IMR-90 (cell line): ENCODE data around the gene CFH. TPM values are rescaled to one million over a fixed set of nuclear protein-coding genes. Genes with fewer than 3 reads are reported as not detected.

Source experiments
- ATAC-seq: fragments of 200-7000 bp; cut with Tn5 transposase; 2 replicates; pipeline ENCODE4 v1.9.1; 2020; ENCODE audit warnings: low read depth, mild to moderate bottlenecking, moderate library complexity
- Bru-seq: library from RNA; stranded (reverse); fragments of 400-500 nt; gene quantifications from one replicate; lab custom pipeline; 2021; lab: Mats Ljungman, UMichigan
- BruChase-seq, 2 experiments: library from RNA; stranded (reverse); fragments of 400-500 nt; gene quantifications; one replicate each; lab custom pipeline; 2021; lab: Mats Ljungman, UMichigan
- BruUV-seq: library from RNA; stranded (reverse); fragments of 400-500 nt; replicated peaks from 2 replicates; lab custom pipeline; 2021; lab: Mats Ljungman, UMichigan
- CTCF ChIA-PET: fragments of 300-600 bp; formaldehyde crosslinking; extraction: SDS; loops from one replicate; lab custom pipeline; 2021; ENCODE audit warnings: antibody characterized with exemption; lab: Yijun Ruan, JAX
- POLR2A ChIA-PET: fragments of 300-600 bp; sonication (Branson Sonifier 250); formaldehyde crosslinking; loops from one replicate; lab custom pipeline; 2022; ENCODE audit warnings: antibody characterized with exemption; ENCODE audit not compliant: unreplicated experiment; lab: Charles Lee
- DNase-seq: peaks from one replicate; pipeline ENCODE4 v3.0.0; 2013
- H2AFZ ChIP-seq: replicated peaks from 2 replicates; pipeline ENCODE3; 2013; ENCODE audit warnings: low read length, mild to moderate bottlenecking; ENCODE audit not compliant: poor library complexity
- H2AK5ac ChIP-seq: 2 replicates; pipeline ENCODE4 v1.6.1; 2013; ENCODE audit warnings: low read depth, low read length, inconsistent platforms
- H2AK9ac ChIP-seq: replicated peaks from 2 replicates; pipeline ENCODE3; 2013; ENCODE audit warnings: mild to moderate bottlenecking, low read depth, low read length, moderate library complexity; ENCODE audit not compliant: poor library complexity
- H2BK120ac ChIP-seq: 2 replicates; pipeline ENCODE4 v1.6.1; 2013; ENCODE audit warnings: low read depth, low read length, inconsistent platforms
- H2BK15ac ChIP-seq: 3 replicates; pipeline ENCODE4 v1.6.1; 2013; ENCODE audit warnings: low read depth, low read length, inconsistent platforms
- H2BK20ac ChIP-seq: 2 replicates; pipeline ENCODE4 v1.6.1; 2013; ENCODE audit warnings: low read depth, mild to moderate bottlenecking, inconsistent platforms, low read length, moderate library complexity
- H2BK5ac ChIP-seq: 2 replicates; pipeline ENCODE4 v1.6.1; 2013; ENCODE audit warnings: mild to moderate bottlenecking, low read depth, low read length, inconsistent platforms; ENCODE audit not compliant: poor library complexity, severe bottlenecking
- H3K14ac ChIP-seq: replicated peaks from 2 replicates; pipeline ENCODE4 v1.6.1; 2013; ENCODE audit warnings: low read depth, low read length, inconsistent platforms
- H3K18ac ChIP-seq: 2 replicates; pipeline ENCODE4 v1.6.1; 2013; ENCODE audit warnings: low read depth, low read length, control low read depth
- H3K23ac ChIP-seq: 2 replicates; pipeline ENCODE4 v1.6.1; 2013; ENCODE audit warnings: low read depth, low read length, inconsistent platforms
- H3K27ac ChIP-seq: 2 replicates; pipeline ENCODE4 v1.5.1; 2013; ENCODE audit warnings: mild to moderate bottlenecking, control low read depth, low read length; ENCODE audit not compliant: insufficient read depth
- H3K27me3 ChIP-seq: 2 replicates; pipeline ENCODE4 v1.6.1; 2013; ENCODE audit warnings: low read length; ENCODE audit not compliant: control insufficient read depth, insufficient read depth
- H3K36me3 ChIP-seq: 2 replicates; pipeline ENCODE4 v1.6.1; 2013; ENCODE audit warnings: low read length, mixed read lengths; ENCODE audit not compliant: control insufficient read depth, insufficient read depth
- H3K4ac ChIP-seq: 2 replicates; pipeline ENCODE4 v1.6.1; 2013; ENCODE audit warnings: low read depth, low read length, inconsistent platforms
- H3K4me1 ChIP-seq: 2 replicates; pipeline ENCODE4 v1.6.1; 2013; ENCODE audit warnings: low read length, mixed read lengths; ENCODE audit not compliant: control insufficient read depth, insufficient read depth
- H3K4me2 ChIP-seq: 2 replicates; pipeline ENCODE4 v1.6.1; 2013; ENCODE audit warnings: low read depth, mild to moderate bottlenecking, control low read depth, low read length, moderate library complexity
- H3K4me3 ChIP-seq: 2 replicates; pipeline ENCODE4 v1.5.1; 2013; ENCODE audit warnings: low read depth, mild to moderate bottlenecking, control low read depth, low read length, moderate library complexity; ENCODE audit not compliant: insufficient read depth
- H3K56ac ChIP-seq: 2 replicates; pipeline ENCODE4 v1.6.1; 2013; ENCODE audit warnings: low read length, inconsistent platforms; ENCODE audit not compliant: insufficient read depth; ENCODE audit errors: extremely low read depth
- H3K79me1 ChIP-seq, 2 experiments: 2 replicates each; pipeline ENCODE4 v1.6.1; 2013; ENCODE audit warnings: low read length in 2 of 2, inconsistent platforms in 1 of 2, low read depth in 1 of 2
- H3K9ac ChIP-seq: 2 replicates; pipeline ENCODE4 v1.6.1; 2013; ENCODE audit warnings: low read depth, low read length, control low read depth
- H3K9me1 ChIP-seq: 2 replicates; pipeline ENCODE4 v1.6.1; 2013; ENCODE audit warnings: low read length, inconsistent platforms; ENCODE audit not compliant: insufficient read depth
- H3K9me3 ChIP-seq: 2 replicates; pipeline ENCODE4 v1.6.1; 2013; ENCODE audit warnings: low read length; ENCODE audit not compliant: control insufficient read depth, insufficient read depth
- H4K20me1 ChIP-seq: 2 replicates; pipeline ENCODE4 v1.6.1; 2013; ENCODE audit warnings: low read length, inconsistent platforms; ENCODE audit not compliant: insufficient read depth
- H4K5ac ChIP-seq: 2 replicates; pipeline ENCODE4 v1.6.1; 2013; ENCODE audit warnings: mild to moderate bottlenecking, low read depth, low read length, control low read depth
- H4K8ac ChIP-seq, 2 experiments: 2 replicates each; pipeline ENCODE4 v1.6.1; 2013; ENCODE audit warnings: low read depth in 2 of 2, low read length in 2 of 2, control low read depth in 1 of 2, inconsistent platforms in 1 of 2
- H4K91ac ChIP-seq: 2 replicates; pipeline ENCODE4 v1.6.1; 2013; ENCODE audit warnings: low read depth, low read length, inconsistent platforms; ENCODE audit not compliant: insufficient read depth
- CEBPB ChIP-seq: IDR thresholded peaks from 2 replicates; pipeline ENCODE4 v1.6.1; 2012; ENCODE audit warnings: low read depth, low read length, improper control_type of control experiment
- MAZ ChIP-seq: IDR thresholded peaks from 2 replicates; pipeline ENCODE4 v1.6.1; 2012; ENCODE audit warnings: low read depth, mild to moderate bottlenecking, low read length, improper control_type of control experiment, moderate library complexity, borderline replicate concordance
- MXI1 ChIP-seq: IDR thresholded peaks from 2 replicates; pipeline ENCODE4 v1.6.1; 2012; ENCODE audit warnings: low read depth, mild to moderate bottlenecking, low read length, moderate library complexity, borderline replicate concordance
- POLR2A ChIP-seq: IDR thresholded peaks from 2 replicates; pipeline ENCODE4 v1.6.1; 2012; ENCODE audit warnings: mild to moderate bottlenecking, low read depth, low read length
- WGBS, 2 experiments: methylation state at CpG; one replicate each; pipeline versions ENCODE4 v1.1.5 to v1.1.7; 2013; ENCODE audit warnings: missing lambda C conversion rate in 2 of 2; ENCODE audit not compliant: insufficient read length in 1 of 2; ENCODE audit errors: extremely low coverage in 2 of 2; 5-methylcytosine and 5-hydroxymethylcytosine counted together
- dilution Hi-C: fragments of 300-500 bp; cut with HindIII; formaldehyde crosslinking; loops from one replicate; pipeline ENCODE4 v1.14.3; 2018; ENCODE audit warnings: low sequenced_read_pairs; ENCODE audit not compliant: unreplicated experiment
- in situ Hi-C: fragments of 300-500 bp; cut with MboI; formaldehyde crosslinking; loops from 3 replicates; pipeline ENCODE4 v1.14.3; 2019; ENCODE audit warnings: low sequenced_read_pairs, inconsistent platforms, mixed read lengths
- intact Hi-C: fragments of 100-400 bp; cut with micrococcal nuclease; formaldehyde crosslinking; loops from 2 replicates; pipeline ENCODE4 v1.10.0; 2022
- long read RNA-seq: library from polyadenylated mRNA; unstranded; transcript quantifications from one replicate; pipeline ENCODE4 v2.0.0, GENCODE V29; 2021; ENCODE audit not compliant: unreplicated experiment
- polyA plus RNA-seq, 3 experiments: library from polyadenylated mRNA; depleted of rRNA; stranded (reverse); fragments of >200 nt; gene quantifications; 2 replicates each; pipeline ENCODE4 v1.2.3, GENCODE V29; 2012; ENCODE audit warnings: low replicate concordance in 1 of 3
- total RNA-seq: library from RNA; depleted of rRNA; stranded (reverse); fragments of >200 nt; gene quantifications from 2 replicates; pipeline ENCODE4 v1.2.3, GENCODE V29; 2012; rRNA removed
- TF ChIP-seq, protein P1 (sequence below): fragments of 150-350 bp; IDR thresholded peaks from 2 replicates; pipeline ENCODE4 v1.6.1; 2017; ENCODE audit warnings: mild to moderate bottlenecking, antibody characterized with exemption, low read length, low read depth

CFH gene
- total RNA-seq (6.3 and 12.8 TPM in 2 replicates), polyA plus RNA-seq (2012; rRNA removed) (9.8 and 12.1 TPM in 2 replicates), Bru-seq, nascent RNA (percentile 60 among the genes with signal in this experiment), BruChase-seq, experiment 1, labeled RNA remaining after a 6-hour chase (percentile 62 among the genes with signal in this experiment), BruChase-seq, experiment 2, labeled RNA remaining after a 2-hour chase (percentile 57 among the genes with signal in this experiment)
- polyA plus RNA-seq (2012; cell fraction: cytosol; rRNA removed), result 2.3 and 3.0 TPM in 2 replicates
- polyA plus RNA-seq (2012; cell fraction: nucleus; rRNA removed; ENCODE audit: low replicate concordance), result 0.99 and 13.7 TPM in 2 replicates
- long read RNA-seq, full-length matches to known transcripts, result 47 of 70 reads
- long read RNA-seq, partial matches to known transcripts, result 17 of 70 reads
- long read RNA-seq, other reads (novel, unspliced or antisense), result 6 of 70 reads

DNA sequence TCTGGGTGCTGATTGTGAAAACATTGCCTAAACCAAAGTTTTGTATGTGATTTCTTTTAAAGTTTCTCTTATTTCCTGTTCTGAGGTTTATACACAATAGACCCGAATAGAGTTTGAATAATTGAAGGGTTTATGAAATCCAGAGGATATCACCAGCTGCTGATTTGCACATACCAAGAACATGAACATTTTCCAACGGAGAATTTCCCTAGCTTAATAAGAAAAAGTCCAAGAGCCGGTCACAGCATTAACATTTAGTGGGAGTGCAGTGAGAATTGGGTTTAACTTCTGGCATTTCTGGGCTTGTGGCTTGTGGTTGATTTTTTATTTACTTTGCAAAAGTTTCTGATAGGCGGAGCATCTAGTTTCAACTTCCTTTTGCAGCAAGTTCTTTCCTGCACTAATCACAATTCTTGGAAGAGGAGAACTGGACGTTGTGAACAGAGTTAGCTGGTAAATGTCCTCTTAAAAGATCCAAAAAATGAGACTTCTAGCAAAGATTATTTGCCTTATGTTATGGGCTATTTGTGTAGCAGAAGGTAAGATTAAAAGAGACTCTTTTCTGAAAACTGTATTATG, at the start of gene CFH:
TSS of gene CFH (plus strand) at position 407 of the 579 bp plus-strand sequence. CDS start at position 482, 75 bp downstream.
- Histone ChIP-seq H3K27ac (peak within 1 kb of the TSS; percentile 52; the same call in 1 of the 2 replicates), H3K4me3 (peak within 1 kb of the TSS; percentile 39), H2BK20ac (peak within 1 kb of the TSS; percentile 13; the same call in 1 of the 2 replicates), H4K91ac (no peak within 1 kb of the TSS), H3K4ac (no peak within 1 kb of the TSS), H2AFZ (no peak within 1 kb of the TSS), H2BK120ac (peak within 1 kb of the TSS; percentile 24; the same call in 1 of the 2 replicates), H3K9ac (peak within 1 kb of the TSS; percentile 64; the same call in 1 of the 2 replicates), H2AK5ac (no peak within 1 kb of the TSS), H3K36me3 (no peaks in the 10 kb centered on the region), H3K23ac (no peak within 1 kb of the TSS), H3K27me3 (no peaks in the 10 kb centered on the region), H2BK15ac (no peak within 1 kb of the TSS), H4K20me1 (no peaks in the 10 kb centered on the region), H3K18ac (peak within 1 kb of the TSS; percentile 69), H3K9me3 (no peaks in the 10 kb centered on the region), H2BK5ac (peak within 1 kb of the TSS; percentile 75), H3K4me1 (0 out of 2 replicates have a peak, but pooled peaks cover 2% of the 10 kb centered on the region), H3K14ac (no peak within 1 kb of the TSS), H3K4me2 (peak within 1 kb of the TSS; percentile 82), H4K8ac (peak within 1 kb of the TSS in 1 of 2 experiments; percentile 40; a peak in 1 of 4 replicates), H3K9me1 (no peaks in the 10 kb centered on the region), H2AK9ac (no peak within 1 kb of the TSS), H3K79me1 (no peaks in the 10 kb centered on the region; a peak in 1 of 4 replicates), H4K5ac (no peak within 1 kb of the TSS), H3K56ac (no peak within 1 kb of the TSS)
- DNase-seq (peak; percentile 91), ATAC-seq (peak; percentile 93)
- no TSS peak for BruUV-seq
- no CpG with 5 or more reads among the region's 5 CpGs for WGBS, 2 experiments
- dilution Hi-C loops (loop anchor here (25.0 kb wide), 1 partner anchor 314 kb away; no protein-coding TSS in a partner anchor), in situ Hi-C loops (no loop called here), intact Hi-C loops (loop anchor here (5.0 kb wide), 2 partner anchors 44 to 499 kb away; partner anchors contain the start of gene KCNT2)
- ChIA-PET POLR2A (interaction anchor here (0.7 kb wide), 1 partner anchor 54 kb away, joined by 3 read pairs; no protein-coding TSS in a partner anchor), CTCF (no interaction called here)
- TF ChIP-seq, protein P1, sequence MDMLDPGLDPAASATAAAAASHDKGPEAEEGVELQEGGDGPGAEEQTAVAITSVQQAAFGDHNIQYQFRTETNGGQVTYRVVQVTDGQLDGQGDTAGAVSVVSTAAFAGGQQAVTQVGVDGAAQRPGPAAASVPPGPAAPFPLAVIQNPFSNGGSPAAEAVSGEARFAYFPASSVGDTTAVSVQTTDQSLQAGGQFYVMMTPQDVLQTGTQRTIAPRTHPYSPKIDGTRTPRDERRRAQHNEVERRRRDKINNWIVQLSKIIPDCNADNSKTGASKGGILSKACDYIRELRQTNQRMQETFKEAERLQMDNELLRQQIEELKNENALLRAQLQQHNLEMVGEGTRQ, result no peak
- no peak for TF ChIP-seq MXI1
- no peak for TF ChIP-seq MAZ
- no peak for TF ChIP-seq POLR2A
- no peak for TF ChIP-seq CEBPB
